ENCODE data around the gene SMCO2. TPM values are rescaled to one million over a fixed set of nuclear protein-coding genes. Genes with fewer than 3 reads are reported as not detected.

Gene SMCO2
- total RNA-seq, 1 donor from 2014 or later: 0.13 TPM

GRCh38 chr12:27498761-27499160, 52.2 kb downstream of the SMCO2 start:
- no peak for DNase-seq (ENCODE audit: low read depth, low spot score)

GRCh38 chr12:27499377-27499776, 52.8 kb downstream of the SMCO2 start:
- DNase-seq (ENCODE audit: low read depth, low spot score): no peak

GRCh38 chr12:27500546-27500945, 54.0 kb downstream of the SMCO2 start:
- peak; percentile 33 for DNase-seq (ENCODE audit: low read depth, low spot score)

GRCh38 chr12:27502021-27502435, 55.5 kb downstream of the SMCO2 start:
- DNase-seq (ENCODE audit: low read depth, low spot score): no peak

GRCh38 chr12:27504507-27504906, 58.0 kb downstream of the SMCO2 start:
- no peak for DNase-seq (ENCODE audit: low read depth, low spot score)

- DNase-seq (ENCODE audit: low read depth, low spot score): no peak
Measured at GRCh38 chr12:27505109-27505508, 58.6 kb downstream of the SMCO2 start.

- no peak for DNase-seq (ENCODE audit: low read depth, low spot score)
Measured at GRCh38 chr12:27505761-27506160, 59.2 kb downstream of the SMCO2 start.

GRCh38 chr12:27506645-27507189, 60.2 kb downstream of the SMCO2 start:
- DNase-seq (ENCODE audit: low read depth, low spot score): no peak

GRCh38 chr12:27508736-27509431, 62.3 kb downstream of the SMCO2 start:
- DNase-seq (ENCODE audit: low read depth, low spot score): no peak

- no peak for DNase-seq (ENCODE audit: low read depth, low spot score)
Measured at GRCh38 chr12:27511031-27511722, 64.6 kb downstream of the SMCO2 start.

- no peak for DNase-seq (ENCODE audit: low read depth, low spot score)
Measured at GRCh38 chr12:27511723-27512045, 65.1 kb downstream of the SMCO2 start.

GRCh38 chr12:27513155-27513824, 66.8 kb downstream of the SMCO2 start:
- DNase-seq (ENCODE audit: low read depth, low spot score): no peak

GRCh38 chr12:27515671-27516070, 69.1 kb downstream of the SMCO2 start:
- DNase-seq (ENCODE audit: low read depth, low spot score): no peak

GRCh38 chr12:27516625-27517024, 70.1 kb downstream of the SMCO2 start:
- DNase-seq (ENCODE audit: low read depth, low spot score): no peak

GRCh38 chr12:27517546-27517945, 71.0 kb downstream of the SMCO2 start:
- no peak for DNase-seq (ENCODE audit: low read depth, low spot score)

GRCh38 chr12:27517961-27518665, 71.6 kb downstream of the SMCO2 start:
- DNase-seq (ENCODE audit: low read depth, low spot score): no peak

GRCh38 chr12:27521066-27521465, 74.5 kb downstream of the SMCO2 start:
- DNase-seq (ENCODE audit: low read depth, low spot score): no peak

GRCh38 chr12:27521981-27522380, 75.4 kb downstream of the SMCO2 start:
- DNase-seq (ENCODE audit: low read depth, low spot score): no peak

- no peak for DNase-seq (ENCODE audit: low read depth, low spot score)
Measured at GRCh38 chr12:27523305-27523641, 76.7 kb downstream of the SMCO2 start.

GRCh38 chr12:27523642-27524493, 77.3 kb downstream of the SMCO2 start, which contains the start of gene PPFIBP1:
Gene PPFIBP1 (plus strand): TSS chr12:27524206. CDS start chr12:27633397, 109,191 bp downstream.
- peak; percentile 95 for DNase-seq (ENCODE audit: low read depth, low spot score)

GRCh38 chr12:27524494-27524835, 77.9 kb downstream of the SMCO2 start:
- DNase-seq (ENCODE audit: low read depth, low spot score): no peak

Data from pulmonary artery endothelial cell (primary cell).